Gastroesophageal sphincter (tissue), 2 donors: ENCODE data around the gene XPNPEP1.

ENCODE experiments used
- POLR2A ChIP-seq, 2 donors: fragments of 450-650 bp; IDR thresholded peaks; one replicate each; pipeline ENCODE4 v1.6.1; 2017; ENCODE audit warnings: antibody characterized with exemption in 2 of 2, mild to moderate bottlenecking in 2 of 2, moderate library complexity in 1 of 2
- POLR2AphosphoS5 ChIP-seq: sonication (generic); formaldehyde crosslinking; IDR thresholded peaks from one replicate; pipeline ENCODE4 v1.6.1; 2017; ENCODE audit warnings: antibody characterized with exemption

GRCh38 chr10:109902992-109903947 is 20.0 kb downstream of the XPNPEP1 start:
- TF ChIP-seq POLR2AphosphoS5 (no peak), POLR2A (IDR thresholded peaks at IDR 0.05) (no peak)
